GM12872 (cell line): Measurements from ENCODE around the gene PIP4P1.

Experiments used
- TF ChIP-seq, protein P1 (sequence below): IDR thresholded peaks from 3 replicates; pipeline ENCODE4 v1.5.1; 2011; ENCODE audit warnings: low read depth, mild to moderate bottlenecking, low read length, moderate library complexity; ENCODE audit not compliant: insufficient read depth

PIP4P1 gene

DNA sequence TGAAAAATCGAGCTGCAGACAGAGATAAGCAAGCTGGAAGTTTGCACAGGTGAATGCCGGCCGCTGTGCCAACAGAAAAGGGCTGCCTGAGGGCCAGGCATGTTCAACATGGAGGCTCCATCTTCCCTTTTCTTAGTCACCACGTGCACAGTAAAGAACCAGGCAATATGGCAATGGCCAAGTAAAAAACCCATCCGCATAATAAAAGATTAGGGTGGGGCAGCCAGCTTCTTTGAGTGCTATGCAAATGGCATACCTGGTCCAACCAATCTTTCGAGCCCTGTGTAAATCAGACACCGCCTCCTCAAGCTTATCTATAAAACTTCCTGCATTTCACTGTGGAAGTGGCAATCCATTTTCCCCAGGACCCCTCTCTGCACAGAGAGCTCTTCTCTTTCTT, 24.7 kb upstream of the PIP4P1 start:
- TF ChIP-seq, protein P1, sequence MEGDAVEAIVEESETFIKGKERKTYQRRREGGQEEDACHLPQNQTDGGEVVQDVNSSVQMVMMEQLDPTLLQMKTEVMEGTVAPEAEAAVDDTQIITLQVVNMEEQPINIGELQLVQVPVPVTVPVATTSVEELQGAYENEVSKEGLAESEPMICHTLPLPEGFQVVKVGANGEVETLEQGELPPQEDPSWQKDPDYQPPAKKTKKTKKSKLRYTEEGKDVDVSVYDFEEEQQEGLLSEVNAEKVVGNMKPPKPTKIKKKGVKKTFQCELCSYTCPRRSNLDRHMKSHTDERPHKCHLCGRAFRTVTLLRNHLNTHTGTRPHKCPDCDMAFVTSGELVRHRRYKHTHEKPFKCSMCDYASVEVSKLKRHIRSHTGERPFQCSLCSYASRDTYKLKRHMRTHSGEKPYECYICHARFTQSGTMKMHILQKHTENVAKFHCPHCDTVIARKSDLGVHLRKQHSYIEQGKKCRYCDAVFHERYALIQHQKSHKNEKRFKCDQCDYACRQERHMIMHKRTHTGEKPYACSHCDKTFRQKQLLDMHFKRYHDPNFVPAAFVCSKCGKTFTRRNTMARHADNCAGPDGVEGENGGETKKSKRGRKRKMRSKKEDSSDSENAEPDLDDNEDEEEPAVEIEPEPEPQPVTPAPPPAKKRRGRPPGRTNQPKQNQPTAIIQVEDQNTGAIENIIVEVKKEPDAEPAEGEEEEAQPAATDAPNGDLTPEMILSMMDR, result no peak

DNA sequence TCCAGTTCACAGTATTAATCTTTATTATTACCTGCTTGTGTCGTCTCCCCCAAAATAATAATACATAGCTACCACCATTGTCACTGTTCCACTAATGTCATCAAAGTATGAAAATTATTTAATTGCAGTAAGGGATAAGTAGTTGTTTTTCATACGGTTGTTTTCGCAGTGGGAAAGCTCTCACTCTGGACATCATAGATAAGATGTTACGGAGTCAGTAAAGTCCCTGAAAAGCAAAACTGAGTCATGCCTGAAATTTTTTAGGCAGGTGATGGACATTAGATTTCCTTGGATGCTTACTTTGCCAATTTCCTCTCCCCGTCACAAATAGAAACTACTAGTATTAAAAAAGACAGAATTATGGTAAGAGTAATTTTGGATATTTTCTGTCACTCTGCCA, 21.1 kb upstream of the PIP4P1 start:
- TF ChIP-seq, protein P1, result no peak

- TF ChIP-seq, protein P1, result no peak
Observed at GRCh38 chr14:20478894-20479293, 17.7 kb upstream of the PIP4P1 start.

- TF ChIP-seq, protein P1, result no peak
Observed at GRCh38 chr14:20477211-20477876, 16.1 kb upstream of the PIP4P1 start.

- TF ChIP-seq, protein P1, result no peak
Observed at GRCh38 chr14:20476776-20477175, 15.5 kb upstream of the PIP4P1 start.

DNA sequence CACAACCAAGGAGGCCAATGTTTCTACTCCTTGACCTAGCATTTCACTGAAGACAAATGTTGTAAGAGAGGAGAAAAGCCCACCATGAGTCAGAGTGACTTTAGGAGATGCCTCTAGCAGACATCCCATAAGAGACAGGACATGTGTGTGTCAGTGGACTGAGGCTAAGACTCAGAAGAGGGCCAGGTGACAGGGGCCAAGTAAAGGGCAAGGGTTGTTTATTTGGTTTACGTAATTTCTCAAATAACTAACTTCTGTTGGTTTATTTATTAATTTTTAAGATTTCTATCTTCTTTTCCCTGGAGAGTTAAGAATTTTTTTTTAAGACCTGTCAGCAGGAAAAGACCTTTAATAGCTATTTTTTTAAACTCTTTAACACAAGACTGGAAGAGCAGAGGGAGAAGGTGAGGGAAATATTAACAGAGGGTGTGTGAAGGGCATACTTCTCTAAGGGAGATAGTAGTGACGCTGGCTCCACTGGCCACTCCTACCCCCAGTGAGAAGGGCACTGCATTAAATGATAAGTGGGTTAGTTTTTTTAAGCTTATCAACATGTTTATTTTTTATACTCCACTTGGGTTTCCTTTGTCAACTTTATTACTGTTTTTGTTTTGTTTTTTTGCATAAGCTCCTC, 11.4 kb upstream of the PIP4P1 start:
- TF ChIP-seq, protein P1, result no peak

- TF ChIP-seq, protein P1, result no peak
Observed at GRCh38 chr14:20470603-20470901, 9.3 kb upstream of the PIP4P1 start.
